GM21381 (cell line): ENCODE measurements around the gene ERAP2.

Experiments used
- ATAC-seq: cut with Tn5 transposase; IDR thresholded peaks from one replicate; pipeline ENCODE4 v1.9.1; 2021; ENCODE audit warnings: mild to moderate bottlenecking, moderate library complexity; ENCODE audit not compliant: unreplicated experiment

ERAP2 gene

GRCh38 chr5:96896276-96896675 is 20.0 kb downstream of the ERAP2 start:
- peak; percentile 76 for ATAC-seq

- ATAC-seq: peak; percentile 94
Measured at GRCh38 chr5:96896806-96897205, 20.5 kb downstream of the ERAP2 start.

- no peak for ATAC-seq
Measured at GRCh38 chr5:96901384-96901783, 25.1 kb downstream of the ERAP2 start.

GRCh38 chr5:96901841-96902240 is 25.5 kb downstream of the ERAP2 start:
- ATAC-seq: no peak

GRCh38 chr5:96902876-96903275 is 26.6 kb downstream of the ERAP2 start:
- no peak for ATAC-seq

- ATAC-seq: no peak
Measured at GRCh38 chr5:96903300-96903699, 27.0 kb downstream of the ERAP2 start.

DNA sequence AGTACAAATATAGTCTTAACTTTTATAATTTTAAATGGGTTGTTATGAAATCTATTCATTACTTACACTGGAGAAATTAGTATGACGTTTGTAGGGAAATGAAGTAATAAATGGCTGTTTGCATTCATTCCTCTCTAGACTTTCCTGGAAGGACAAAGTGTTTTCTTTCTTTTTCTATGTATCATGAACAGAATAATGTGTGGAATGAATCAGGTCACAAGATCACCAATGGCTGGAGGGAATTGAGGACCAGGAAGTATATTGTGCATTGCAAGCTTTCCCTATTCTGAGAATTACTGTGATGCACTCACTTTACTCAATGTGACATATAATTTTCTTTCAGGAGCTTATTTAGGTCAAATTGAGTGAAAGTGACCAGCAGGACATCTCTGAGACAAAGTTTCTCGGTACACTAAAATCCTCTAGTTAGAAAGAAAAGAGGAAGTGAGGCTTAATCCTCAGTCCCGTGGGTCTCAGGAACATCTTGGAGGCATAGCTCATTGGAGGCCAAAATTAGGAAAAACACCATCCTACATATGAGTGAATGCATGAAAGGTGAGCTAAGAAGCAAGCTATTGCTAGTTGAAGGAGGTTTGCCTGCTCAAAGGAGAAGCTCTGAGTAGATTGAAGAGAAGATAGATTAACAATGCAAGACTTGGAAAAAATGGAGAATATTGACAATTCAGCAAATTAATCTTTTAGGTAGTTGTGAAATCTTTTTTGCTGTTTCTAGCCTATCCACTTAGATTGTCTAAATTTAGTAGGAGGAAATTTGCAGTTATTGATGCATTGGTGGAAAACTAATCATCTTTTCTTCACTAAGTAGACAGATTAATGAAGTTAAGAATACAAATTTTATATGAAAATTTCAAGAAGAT is 28.0 kb downstream of the ERAP2 start:
- no peak for ATAC-seq

- ATAC-seq: no peak
Measured at GRCh38 chr5:96905864-96906263, 29.6 kb downstream of the ERAP2 start.

DNA sequence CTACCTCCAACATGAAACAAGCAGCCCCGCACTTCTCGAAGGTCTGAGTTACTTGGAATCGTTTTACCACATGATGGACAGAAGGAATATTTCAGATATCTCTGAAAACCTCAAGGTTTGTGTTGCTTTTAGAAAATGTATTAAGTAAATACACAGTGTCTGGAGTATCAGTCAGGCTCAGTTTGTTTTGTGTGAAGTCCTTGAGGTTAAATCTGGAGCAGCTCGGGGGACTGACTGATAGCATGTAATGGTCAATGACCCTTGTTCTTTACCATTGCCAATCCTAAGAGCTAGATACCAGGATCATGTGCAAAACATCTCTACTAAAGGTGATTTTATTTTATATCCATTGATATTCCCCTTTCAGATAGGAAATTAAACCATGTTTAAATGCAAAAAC is 32.7 kb downstream of the ERAP2 start:
- no peak for ATAC-seq

GRCh38 chr5:96909435-96909834 is 33.1 kb downstream of the ERAP2 start:
- no peak for ATAC-seq

DNA sequence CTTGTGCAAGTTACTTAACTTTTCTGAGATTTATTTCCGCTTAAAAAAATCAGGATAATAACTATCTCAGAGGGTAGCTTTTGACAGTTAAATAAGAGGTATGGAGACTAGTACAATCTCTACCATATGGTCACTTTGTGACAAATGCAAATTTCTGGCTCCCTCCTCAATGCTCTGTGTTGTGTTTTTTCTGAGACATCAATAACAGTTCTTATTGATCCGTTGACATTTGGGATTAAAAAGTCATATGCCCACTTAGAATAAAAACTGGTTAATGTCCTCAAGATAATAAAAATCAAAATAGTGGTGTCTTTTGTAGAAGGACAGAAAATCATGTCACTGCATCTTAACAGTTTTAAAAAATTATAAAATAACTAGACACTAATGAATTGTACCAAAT is 34.8 kb downstream of the ERAP2 start:
- ATAC-seq: no peak

GRCh38 chr5:96913233-96913632 is 36.9 kb downstream of the ERAP2 start:
- ATAC-seq: no peak

GRCh38 chr5:96919754-96920197 is 43.5 kb downstream of the ERAP2 start:
- peak; percentile 57 for ATAC-seq

- ATAC-seq: no peak
Measured at GRCh38 chr5:96920744-96921355, 44.5 kb downstream of the ERAP2 start.

DNA sequence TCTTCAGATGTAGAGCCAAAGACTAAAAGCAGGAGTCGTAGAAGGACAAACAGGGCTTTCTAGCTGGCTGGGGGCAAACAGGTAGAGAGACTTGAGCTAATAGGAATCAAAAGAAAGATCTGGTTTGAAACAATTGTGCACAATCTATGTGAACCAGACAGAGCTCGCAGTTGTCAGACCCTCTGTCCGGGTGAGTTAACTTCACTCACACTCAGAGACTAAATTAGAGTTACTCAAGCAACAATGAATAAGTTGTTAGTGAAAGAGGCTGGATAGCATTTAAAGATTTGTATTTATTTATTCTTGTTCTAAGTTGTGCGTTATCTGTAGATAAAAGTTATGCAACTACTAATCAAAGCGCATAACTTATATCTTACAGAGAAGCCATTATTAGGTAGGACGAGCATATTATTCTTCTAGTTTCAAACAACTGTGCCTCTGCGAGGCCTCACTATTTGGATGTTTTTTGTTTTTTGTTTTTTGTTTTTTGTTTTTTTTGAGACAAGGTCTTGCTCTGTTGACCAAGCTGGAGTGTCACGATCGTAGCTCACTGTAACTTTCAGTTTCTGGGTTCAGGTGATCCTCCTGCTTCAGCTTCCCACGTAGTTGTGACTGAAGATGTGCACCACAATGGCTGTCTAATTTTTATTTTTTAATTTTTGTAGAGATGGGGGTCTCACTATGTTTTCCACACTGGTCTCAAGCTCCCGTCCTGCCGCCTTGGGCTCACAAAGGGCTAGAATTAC is 46.4 kb downstream of the ERAP2 start:
- ATAC-seq: no peak

DNA sequence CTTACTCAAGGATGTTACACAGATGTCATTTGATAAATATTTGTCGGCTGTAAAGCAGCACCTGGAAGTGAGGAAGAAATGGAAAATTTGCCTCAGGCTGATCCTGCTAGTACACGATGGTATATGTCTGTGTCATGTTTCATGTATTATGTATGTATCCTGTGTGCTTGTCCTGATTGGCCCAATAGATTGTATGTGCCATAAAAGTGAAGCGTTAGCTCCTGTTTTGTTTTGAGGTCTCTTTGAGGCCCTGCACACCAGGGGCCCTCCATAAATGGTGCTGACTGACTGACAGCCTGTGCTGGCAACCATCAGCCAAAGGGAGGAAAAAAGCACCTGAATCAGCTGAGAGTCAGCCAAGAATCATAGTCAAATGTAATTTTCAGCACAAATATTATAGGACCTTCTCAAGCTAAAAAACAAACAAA is 47.7 kb downstream of the ERAP2 start:
- ATAC-seq: no peak

DNA sequence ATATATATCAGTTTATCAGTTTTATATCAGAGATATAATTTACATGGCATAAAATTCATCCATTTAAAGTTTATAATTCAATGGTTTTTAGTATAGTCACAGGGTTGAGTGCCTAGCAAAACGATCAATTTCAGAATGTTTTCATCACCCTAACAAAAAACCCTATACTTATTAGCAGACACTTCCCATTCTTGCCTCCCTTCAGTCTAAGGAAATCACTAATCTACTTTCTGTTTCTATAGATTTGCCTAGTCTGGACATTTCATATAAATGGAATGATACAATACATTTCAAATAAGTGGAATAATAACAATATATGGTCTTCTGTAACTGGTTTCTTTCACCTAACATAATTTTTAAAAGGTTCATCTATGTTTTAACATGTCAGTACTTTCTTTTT is 50.0 kb downstream of the ERAP2 start:
- ATAC-seq: no peak

DNA sequence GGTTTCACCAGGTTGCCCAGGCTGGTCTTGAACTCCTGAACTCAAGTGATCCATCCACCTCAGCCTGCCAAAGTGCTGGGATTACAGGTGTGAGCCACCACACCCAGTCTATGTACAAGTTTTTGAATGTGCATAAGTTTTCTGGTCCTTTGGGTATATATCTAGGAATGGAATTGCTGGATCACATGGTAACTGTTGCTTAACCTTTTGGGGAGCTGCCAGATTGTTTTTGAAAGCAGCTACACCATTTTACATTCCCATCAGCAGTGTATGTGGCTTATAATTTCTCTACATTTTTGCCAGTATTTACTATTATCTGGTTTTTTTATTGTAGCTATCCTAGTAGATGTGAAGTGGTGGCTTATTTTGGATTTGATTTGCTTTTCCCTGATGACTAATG is 50.7 kb downstream of the ERAP2 start:
- ATAC-seq: no peak

GRCh38 chr5:96928931-96929708 is 52.8 kb downstream of the ERAP2 start:
- no peak for ATAC-seq

DNA sequence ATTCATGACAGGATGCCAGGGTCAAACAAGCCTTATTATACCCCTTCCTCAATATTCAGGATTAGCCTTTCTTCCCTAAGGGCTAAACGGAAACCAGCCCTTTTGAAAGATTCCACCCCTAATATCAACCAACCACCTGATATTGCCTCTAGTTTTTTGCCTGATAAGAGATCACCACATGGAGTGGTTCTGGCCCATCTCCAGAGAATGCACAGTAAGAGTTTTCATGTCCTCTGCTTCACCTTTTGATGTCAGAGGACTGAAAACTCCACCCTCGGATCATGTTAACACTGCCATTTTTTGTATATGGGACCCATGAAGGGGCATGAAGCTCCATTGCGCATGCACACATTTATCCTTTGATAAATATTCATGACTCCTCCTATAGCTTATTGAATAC is 53.8 kb downstream of the ERAP2 start:
- no peak for ATAC-seq

DNA sequence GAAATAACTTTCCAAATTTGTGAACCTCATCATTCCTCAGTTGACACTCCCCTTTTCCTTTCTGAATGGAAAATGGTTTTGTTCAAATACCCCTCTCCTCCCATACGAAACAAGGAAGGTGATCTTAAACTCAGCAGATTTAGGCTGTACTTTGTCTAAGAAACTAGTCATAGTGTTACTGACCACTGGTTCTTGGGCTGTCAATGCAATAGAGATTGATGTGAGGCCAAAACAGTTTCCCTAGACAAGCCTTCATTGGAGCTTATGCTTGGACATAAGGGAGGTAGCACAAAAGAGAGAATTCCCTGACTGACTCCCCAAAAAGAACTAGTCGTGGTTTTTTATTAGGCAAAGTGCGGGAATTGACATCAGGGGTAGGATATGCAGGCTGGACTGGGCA is 54.3 kb downstream of the ERAP2 start:
- ATAC-seq: no peak
